A375 (cell line): ENCODE measurements around the gene DGKA. TPM values are rescaled to one million over a fixed set of nuclear protein-coding genes. Genes with fewer than 3 reads are reported as not detected.

Experiments used
- total RNA-seq: library from RNA; depleted of rRNA; stranded (reverse); fragments of >200 nt; shearing (Covaris generic); gene quantifications from 2 replicates; pipeline ENCODE4 v1.2.3, GENCODE V29; 2014; rRNA removed

DGKA gene
- 29.5 and 33.4 TPM in 2 replicates for total RNA-seq

GRCh38 chr12:55930771-55931316 is at the start of gene DGKA:
Gene DGKA, plus strand, starts transcription at chr12:55931162. Its CDS starts 5,342 bp downstream, at chr12:55936504.

GRCh38 chr12:55927588-55928502 is 3.1 kb upstream of the DGKA start, which contains the start of gene PYM1:
Gene PYM1, minus strand, starts transcription at chr12:55927894. Its CDS starts 133 bp downstream, at chr12:55927761.

GRCh38 chr12:55965941-55966407 is 35.0 kb downstream of the DGKA start, which contains the start of gene PMEL:
Gene PMEL, minus strand, starts transcription at chr12:55966042. Its CDS starts 31 bp downstream, at chr12:55966011.

GRCh38 chr12:55966408-55967281 is 35.7 kb downstream of the DGKA start, which contains the start of gene CDK2:
Gene CDK2, plus strand, starts transcription at chr12:55966830. Its CDS starts 179 bp downstream, at chr12:55967009.

GRCh38 chr12:55973599-55974307 is 42.8 kb downstream of the DGKA start, which contains the start of gene RAB5B:
Gene RAB5B, plus strand, starts transcription at chr12:55974078. Its CDS starts 12,883 bp downstream, at chr12:55986961.

GRCh38 chr12:55996715-55997534 is 66.0 kb downstream of the DGKA start, which contains the start of gene SUOX:
Gene SUOX, plus strand, starts transcription at chr12:55997276. Its CDS starts 4,946 bp downstream, at chr12:56002222.

Other genes starting within 250 kb of the DGKA start
- gene ITGA7, start 223.3 kb upstream of the DGKA start, total RNA-seq, result 6.5 and 6.9 TPM in 2 replicates
- 218 and 226 TPM in 2 replicates for gene BLOC1S1, start 215.1 kb upstream of the DGKA start, total RNA-seq
- 11.8 and 14.3 TPM in 2 replicates for gene RDH5, start 210.8 kb upstream of the DGKA start, total RNA-seq
- 883 and 969 TPM in 2 replicates for gene CD63, start 202.2 kb upstream of the DGKA start, total RNA-seq
- gene GDF11, start 188.0 kb upstream of the DGKA start, total RNA-seq, result 13.4 and 17.0 TPM in 2 replicates
- gene SARNP, start 113.4 kb upstream of the DGKA start, total RNA-seq, result 155 and 176 TPM in 2 replicates
- gene ORMDL2, start 113.1 kb upstream of the DGKA start, total RNA-seq, result 19.9 and 24.5 TPM in 2 replicates
- gene DNAJC14, start 101.6 kb upstream of the DGKA start, total RNA-seq, result 47.0 and 47.4 TPM in 2 replicates
- 2.0 and 3.9 TPM in 2 replicates for gene MMP19, start 88.2 kb upstream of the DGKA start, total RNA-seq
- gene PYM1, start 3.3 kb upstream of the DGKA start, total RNA-seq, result 42.0 and 55.8 TPM in 2 replicates
- 1.0 and 1.5 TPM in 2 replicates for gene PMEL, start 34.9 kb downstream of the DGKA start, total RNA-seq
- 98.9 and 102 TPM in 2 replicates for gene CDK2, start 35.7 kb downstream of the DGKA start, total RNA-seq
- 27.6 and 29.7 TPM in 2 replicates for gene RAB5B, start 42.9 kb downstream of the DGKA start, total RNA-seq
- 12.9 and 14.9 TPM in 2 replicates for gene SUOX, start 66.1 kb downstream of the DGKA start, total RNA-seq
- 1.7 and 1.8 TPM in 2 replicates for gene IKZF4, start 89.9 kb downstream of the DGKA start, total RNA-seq
- 184 and 199 TPM in 2 replicates for gene RPS26, start 110.8 kb downstream of the DGKA start, total RNA-seq
- 156 and 173 TPM in 2 replicates for gene ERBB3, start 149.0 kb downstream of the DGKA start, total RNA-seq
- gene PA2G4, start 173.4 kb downstream of the DGKA start, total RNA-seq, result 478 and 571 TPM in 2 replicates
- gene RPL41, start 185.5 kb downstream of the DGKA start, total RNA-seq, result 7,110 and 8,345 TPM in 2 replicates
- gene ZC3H10, start 187.1 kb downstream of the DGKA start, total RNA-seq, result 6.1 and 7.4 TPM in 2 replicates
- gene ESYT1, start 197.1 kb downstream of the DGKA start, total RNA-seq, result 122 and 134 TPM in 2 replicates
- gene MYL6B, start 221.4 kb downstream of the DGKA start, total RNA-seq, result 192 and 196 TPM in 2 replicates
- 1,070 and 1,254 TPM in 2 replicates for gene MYL6, start 227.2 kb downstream of the DGKA start, total RNA-seq